B cell (primary cell): ENCODE measurements around the gene RGS7. TPM values are rescaled to one million over a fixed set of nuclear protein-coding genes. Genes with fewer than 3 reads are reported as not detected.

ENCODE experiments used
- ATAC-seq: fragments of 200-7000 bp; cut with Tn5 transposase; one replicate; pipeline ENCODE4 v1.10.0; 2021; ENCODE audit warnings: low read depth, mild to moderate bottlenecking, moderate number of reproducible peaks, moderate library complexity
- CTCF ChIA-PET: fragments of 350-600 bp; sonication (Branson Sonifier 250); formaldehyde crosslinking; loops from one replicate; lab custom pipeline; 2021; ENCODE audit warnings: antibody characterized with exemption, inconsistent platforms; lab: Charles Lee
- POLR2A ChIA-PET: fragments of 350-600 bp; sonication (Branson Sonifier 250); formaldehyde crosslinking; loops from one replicate; lab custom pipeline; 2021; ENCODE audit warnings: antibody characterized with exemption; lab: Charles Lee
- DNase-seq: peaks from one replicate; pipeline ENCODE4 v3.0.0; 2013
- H2AFZ ChIP-seq: 2 replicates; pipeline ENCODE4 v1.6.1; 2012; ENCODE audit warnings: mild to moderate bottlenecking, low read depth, low read length; ENCODE audit not compliant: insufficient read depth, poor library complexity, severe bottlenecking
- H3K27ac ChIP-seq, 2 donors: 1 replicate in 1 of 2; 2 replicates in 1 of 2; pipeline ENCODE4 v1.5.1; 2012 to 2013; ENCODE audit warnings: low read length in 2 of 2, mild to moderate bottlenecking in 2 of 2, moderate library complexity in 1 of 2
- H3K27me3 ChIP-seq, 4 experiments: fragments of 200-600 bp in 1 of 4; sonication (generic) in 1 of 4; replicated peaks in 1 of 4; 1 replicate in 2 of 4; 2 replicates in 2 of 4; pipeline versions ENCODE4 v1.6.1 to v1.7.0; 2013 to 2016; ENCODE audit warnings: low read length in 3 of 4, mild to moderate bottlenecking in 2 of 4, mixed read lengths in 1 of 4, moderate library complexity in 1 of 4; ENCODE audit not compliant: insufficient read depth in 4 of 4, control insufficient read depth in 3 of 4; ENCODE audit errors: control extremely low read depth in 1 of 4
- H3K36me3 ChIP-seq, 2 experiments: replicated peaks in 1 of 2; 1 replicate in 1 of 2; 2 replicates in 1 of 2; pipeline versions ENCODE4 v1.6.1 to v1.7.1; 2013; ENCODE audit warnings: low read length in 1 of 2; ENCODE audit not compliant: insufficient read depth in 2 of 2, control insufficient read depth in 1 of 2; ENCODE audit errors: control extremely low read depth in 1 of 2, extremely low read depth in 1 of 2
- H3K4me1 ChIP-seq, 2 donors: fragments of 200-600 bp in 1 of 2; sonication (generic) in 1 of 2; 1 replicate in 1 of 2; 2 replicates in 1 of 2; pipeline versions ENCODE4 v1.5.1 to v1.6.1; 2013 to 2017; ENCODE audit warnings: low read length in 2 of 2; ENCODE audit not compliant: control insufficient read depth in 2 of 2, insufficient read depth in 2 of 2
- H3K4me2 ChIP-seq: replicated peaks from 2 replicates; pipeline ENCODE3; 2012; ENCODE audit warnings: mild to moderate bottlenecking, low read depth, low read length; ENCODE audit not compliant: poor library complexity, severe bottlenecking
- H3K4me3 ChIP-seq, 5 experiments: fragments of 200-600 bp in 1 of 5; sonication (generic) in 1 of 5; 1 replicate in 3 of 5; 2 replicates in 2 of 5; pipeline versions ENCODE4 v1.5.1 to v1.7.0; 2011 to 2016; ENCODE audit warnings: low read length in 4 of 5, mild to moderate bottlenecking in 4 of 5, low read depth in 2 of 5, control low read depth in 1 of 5, moderate library complexity in 1 of 5; ENCODE audit not compliant: insufficient read depth in 1 of 5; ENCODE audit errors: control extremely low read depth in 1 of 5, extremely low read depth in 1 of 5
- H3K79me2 ChIP-seq: fragments of 200-600 bp; sonication (generic); one replicate; pipeline ENCODE4 v1.6.0; 2016; ENCODE audit warnings: low read length; ENCODE audit not compliant: control insufficient read depth, insufficient read depth
- H3K9ac ChIP-seq: fragments of 200-600 bp; sonication (generic); 2 replicates; pipeline ENCODE4 v1.6.1; 2017; ENCODE audit warnings: mild to moderate bottlenecking, low read length, moderate library complexity
- H3K9me3 ChIP-seq, 3 donors: one replicate each; pipeline versions ENCODE4 v1.6.1 to v1.7.1; 2013; ENCODE audit warnings: low read length in 2 of 3; ENCODE audit not compliant: control insufficient read depth in 2 of 3, insufficient read depth in 1 of 3; ENCODE audit errors: control extremely low read depth in 1 of 3
- H4K20me1 ChIP-seq: 2 replicates; pipeline ENCODE4 v1.6.0; 2012; ENCODE audit warnings: mild to moderate bottlenecking, low read length; ENCODE audit not compliant: insufficient read depth, control insufficient read depth, poor library complexity, severe bottlenecking
- H3K27ac Mint-ChIP-seq: one replicate; pipeline ENCODE4 v1.8.0; 2021; ENCODE audit warnings: mixed read lengths
- H3K27me3 Mint-ChIP-seq: one replicate; pipeline ENCODE4 v1.8.0; 2021; ENCODE audit warnings: mixed read lengths
- H3K4me1 Mint-ChIP-seq: one replicate; pipeline ENCODE4 v1.8.0; 2021; ENCODE audit warnings: mixed read lengths
- H3K4me3 Mint-ChIP-seq: one replicate; pipeline ENCODE4 v1.8.0; 2021; ENCODE audit warnings: mixed read lengths
- H3K9me3 Mint-ChIP-seq: one replicate; pipeline ENCODE4 v1.8.0; 2022; ENCODE audit warnings: mixed read lengths; ENCODE audit not compliant: insufficient read depth
- EZH2 ChIP-seq: IDR thresholded peaks from 2 replicates; pipeline ENCODE4 v1.6.1; 2012; ENCODE audit warnings: borderline replicate concordance, low read depth, mild to moderate bottlenecking, moderate library complexity, low read length; ENCODE audit not compliant: insufficient read depth, poor library complexity, severe bottlenecking
- WGBS: methylation state at CpG from one replicate; pipeline ENCODE4 v1.1.5; 2013; ENCODE audit warnings: missing lambda C conversion rate; ENCODE audit not compliant: insufficient coverage; 5-methylcytosine and 5-hydroxymethylcytosine counted together
- intact Hi-C: fragments of 100-400 bp; cut with micrococcal nuclease; formaldehyde crosslinking; loops from one replicate; pipeline ENCODE4 v1.10.0; 2022
- polyA plus RNA-seq: library from polyadenylated mRNA; depleted of rRNA; stranded (reverse); fragments of >200 nt; gene quantifications from 2 replicates; pipeline ENCODE4 v1.2.3, GENCODE V29; 2012
- total RNA-seq, 2 donors: library from RNA; stranded (reverse); fragments of 120-200 nt in 1 of 2; gene quantifications; 1 replicate in 1 of 2; 2 replicates in 1 of 2; pipeline versions ENCODE4 v1.2.3 to v1.2.4, GENCODE V29; 2013 to 2022
- TF ChIP-seq, protein P1 (sequence below): fragments of 200-600 bp; IDR thresholded peaks from one replicate; pipeline ENCODE4 v1.8.0; 2022; ENCODE audit warnings: antibody characterized with exemption, mild to moderate bottlenecking

The RGS7 gene
- total and polyA plus RNA-seq, 2 donors (not counting 1 experiment from before 2014, with no cell fraction given): 0.15 to 1.8 TPM

DNA sequence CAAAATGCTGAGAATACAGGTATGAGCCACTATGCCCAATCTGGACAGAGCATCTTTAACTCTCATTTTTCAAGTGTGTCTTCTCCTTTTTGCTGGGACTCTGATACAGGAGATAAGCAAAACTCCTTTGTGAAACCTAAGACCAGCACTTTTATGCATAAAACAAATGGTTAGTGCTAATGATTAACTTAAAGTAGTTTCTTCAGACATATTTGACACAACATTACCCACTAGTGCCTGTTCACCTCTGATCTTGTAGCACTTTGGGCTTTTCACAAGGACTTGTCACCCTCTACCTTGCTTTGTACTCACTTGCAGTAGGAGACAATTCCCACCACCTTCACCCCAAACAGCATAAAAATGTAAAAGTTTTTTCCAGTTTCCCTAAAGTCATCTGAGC, 216.3 kb downstream of the RGS7 start:
- Mint-ChIP-seq H3K27me3 (no peaks in the 10 kb centered on the region), H3K9me3 (no peaks in the 10 kb centered on the region), H3K4me1 (no peaks in the 10 kb centered on the region), H3K27ac (no peak overlapping the region), H3K4me3 (no peak overlapping the region)
- no peak for ATAC-seq
- Histone ChIP-seq H3K27ac (no peak overlapping the region), H3K36me3 (no peaks in the 10 kb centered on the region), H3K79me2 (no peaks in the 10 kb centered on the region), H3K9ac (no peak overlapping the region), H3K4me1 (no peaks in the 10 kb centered on the region), H3K4me2 (no peak overlapping the region), H3K27me3 (no peaks in the 10 kb centered on the region), H2AFZ (no peak overlapping the region), H3K4me3 (no peak overlapping the region), H3K9me3 (peaks cover 0 to 3% (median 0%) of the 10 kb centered on the region in 3 donors), H4K20me1 (no peaks in the 10 kb centered on the region)
- no peak for DNase-seq
- ChIA-PET CTCF (no interaction called here), POLR2A (no interaction called here)
- no peak for TF ChIP-seq EZH2
- TF ChIP-seq, protein P1, sequence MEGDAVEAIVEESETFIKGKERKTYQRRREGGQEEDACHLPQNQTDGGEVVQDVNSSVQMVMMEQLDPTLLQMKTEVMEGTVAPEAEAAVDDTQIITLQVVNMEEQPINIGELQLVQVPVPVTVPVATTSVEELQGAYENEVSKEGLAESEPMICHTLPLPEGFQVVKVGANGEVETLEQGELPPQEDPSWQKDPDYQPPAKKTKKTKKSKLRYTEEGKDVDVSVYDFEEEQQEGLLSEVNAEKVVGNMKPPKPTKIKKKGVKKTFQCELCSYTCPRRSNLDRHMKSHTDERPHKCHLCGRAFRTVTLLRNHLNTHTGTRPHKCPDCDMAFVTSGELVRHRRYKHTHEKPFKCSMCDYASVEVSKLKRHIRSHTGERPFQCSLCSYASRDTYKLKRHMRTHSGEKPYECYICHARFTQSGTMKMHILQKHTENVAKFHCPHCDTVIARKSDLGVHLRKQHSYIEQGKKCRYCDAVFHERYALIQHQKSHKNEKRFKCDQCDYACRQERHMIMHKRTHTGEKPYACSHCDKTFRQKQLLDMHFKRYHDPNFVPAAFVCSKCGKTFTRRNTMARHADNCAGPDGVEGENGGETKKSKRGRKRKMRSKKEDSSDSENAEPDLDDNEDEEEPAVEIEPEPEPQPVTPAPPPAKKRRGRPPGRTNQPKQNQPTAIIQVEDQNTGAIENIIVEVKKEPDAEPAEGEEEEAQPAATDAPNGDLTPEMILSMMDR: no peak
- intact Hi-C loops: no loop called here

DNA sequence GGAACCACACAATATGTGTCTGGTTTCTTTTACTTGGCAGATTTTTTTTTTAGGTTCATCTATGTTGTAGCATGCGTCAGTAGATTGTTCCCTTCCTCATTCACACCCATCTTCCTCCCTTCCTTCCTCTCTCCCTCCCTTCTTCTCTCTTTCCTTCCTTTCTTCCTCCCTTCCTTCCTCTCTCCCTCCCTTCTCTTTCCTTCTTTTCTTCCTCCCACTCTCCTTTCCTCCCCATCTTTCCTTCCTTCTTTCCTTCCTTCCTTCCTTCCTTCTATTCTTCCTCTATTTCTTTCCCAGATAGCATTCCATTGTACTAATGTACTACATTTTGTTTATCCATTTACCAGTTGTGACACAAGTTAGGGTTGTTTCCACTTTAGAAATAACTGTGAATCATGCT, 218.0 kb downstream of the RGS7 start:
- Mint-ChIP-seq H3K4me3 (no peak overlapping the region), H3K27me3 (no peaks in the 10 kb centered on the region), H3K27ac (no peak overlapping the region), H3K9me3 (no peaks in the 10 kb centered on the region), H3K4me1 (no peaks in the 10 kb centered on the region)
- intact Hi-C loops: no loop called here
- WGBS: no CpG with 5 or more reads among the region's 1 CpG
- H2AFZ ChIP-seq: no peak overlapping the region
- ATAC-seq (no peak), DNase-seq (no peak)
- H3K36me3 ChIP-seq: no peaks in the 10 kb centered on the region
- H3K27me3 ChIP-seq: no peaks in the 10 kb centered on the region
- no peaks in the 10 kb centered on the region for H3K79me2 ChIP-seq
- no peak overlapping the region for H3K27ac ChIP-seq
- no peaks in the 10 kb centered on the region for H3K4me1 ChIP-seq
- H3K9ac ChIP-seq: no peak overlapping the region
- CTCF ChIA-PET: no interaction called here
- no peak overlapping the region for H3K4me2 ChIP-seq
- POLR2A ChIA-PET: no interaction called here
- H4K20me1 ChIP-seq: no peaks in the 10 kb centered on the region
- H3K4me3 ChIP-seq: no peak overlapping the region
- no peak for TF ChIP-seq EZH2
- TF ChIP-seq, protein P1: no peak
- H3K9me3 ChIP-seq: peaks cover 0 to 9% (median 0%) of the 10 kb centered on the region in 3 donors
